Activated naive CD8-positive, alpha-beta T cell treated with anti-CD3 and anti-CD28 coated beads for 36 hours (primary cell): ENCODE data around the gene CACNA2D1. TPM values are rescaled to one million over a fixed set of nuclear protein-coding genes. Genes with fewer than 3 reads are reported as not detected.

Experiments
- DNase-seq: peaks from one replicate; pipeline ENCODE4 v3.0.0; 2021
- H3K27ac Mint-ChIP-seq: one replicate; pipeline ENCODE4 v1.8.0; 2022; ENCODE audit warnings: mild to moderate bottlenecking, moderate library complexity, mixed read lengths
- H3K27me3 Mint-ChIP-seq: one replicate; pipeline ENCODE4 v1.8.0; 2022; ENCODE audit warnings: mild to moderate bottlenecking, mixed read lengths
- H3K36me3 Mint-ChIP-seq: one replicate; pipeline ENCODE4 v1.8.0; 2021; ENCODE audit warnings: mild to moderate bottlenecking, mixed read lengths
- H3K4me1 Mint-ChIP-seq: one replicate; pipeline ENCODE4 v1.8.0; 2021; ENCODE audit warnings: mixed read lengths
- H3K4me3 Mint-ChIP-seq: one replicate; pipeline ENCODE4 v1.8.0; 2022; ENCODE audit warnings: mild to moderate bottlenecking, moderate library complexity, mixed read lengths
- H3K9me3 Mint-ChIP-seq: one replicate; pipeline ENCODE4 v1.8.0; 2022; ENCODE audit warnings: mixed read lengths
- total RNA-seq, 2 experiments: library from RNA; stranded (reverse); gene quantifications; one replicate each; pipeline ENCODE4 v1.2.3, GENCODE V29; 2021

The CACNA2D1 gene
- total RNA-seq, 2 experiments from 2014 or later: not detected

DNA sequence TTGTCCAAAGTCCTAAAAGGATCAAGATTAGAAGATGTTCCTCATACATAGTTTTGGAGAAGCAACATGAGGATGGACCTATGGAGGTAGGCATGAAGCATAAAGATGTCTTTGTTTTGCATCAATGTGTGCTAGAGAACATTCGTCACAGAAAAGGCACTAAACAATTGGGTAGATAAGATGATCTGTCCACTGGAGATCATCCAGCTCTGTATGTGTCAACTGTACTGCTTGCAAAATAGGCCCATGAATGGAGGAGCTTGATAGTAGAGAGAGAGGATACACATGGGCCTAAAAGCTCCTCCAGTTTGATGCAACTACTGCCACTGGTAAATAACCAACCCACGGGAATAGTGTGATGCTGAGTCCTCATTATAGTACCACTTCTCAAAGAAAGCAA is 387.3 kb downstream of the CACNA2D1 start:
- H3K4me1 Mint-ChIP-seq: no peaks in the 10 kb centered on the region
- H3K27me3 Mint-ChIP-seq: no peaks in the 10 kb centered on the region

GRCh38 chr7:82054544-82054943 is 389.0 kb downstream of the CACNA2D1 start:
- H3K4me1 Mint-ChIP-seq: no peaks in the 10 kb centered on the region
- no peak for DNase-seq
- H3K36me3 Mint-ChIP-seq: no peaks in the 10 kb centered on the region
- no peak overlapping the region for H3K4me3 Mint-ChIP-seq
- H3K9me3 Mint-ChIP-seq: no peaks in the 10 kb centered on the region
- H3K27ac Mint-ChIP-seq: no peak overlapping the region
- H3K27me3 Mint-ChIP-seq: no peaks in the 10 kb centered on the region

More for the DNA sequence above, 387.3 kb downstream of the CACNA2D1 start:
- Mint-ChIP-seq H3K27ac (no peak overlapping the region), H3K4me3 (no peak overlapping the region), H3K9me3 (no peaks in the 10 kb centered on the region), H3K36me3 (no peaks in the 10 kb centered on the region)
- no peak for DNase-seq

- no peak overlapping the region for H3K4me3 Mint-ChIP-seq
- H3K27me3 Mint-ChIP-seq: no peaks in the 10 kb centered on the region
- DNase-seq: no peak
- H3K27ac Mint-ChIP-seq: no peak overlapping the region
- no peaks in the 10 kb centered on the region for H3K9me3 Mint-ChIP-seq
- H3K4me1 Mint-ChIP-seq: no peaks in the 10 kb centered on the region
- H3K36me3 Mint-ChIP-seq: no peaks in the 10 kb centered on the region
These were observed 390.0 kb downstream of the CACNA2D1 start for GRCh38 chr7:82053453-82054032.

- Mint-ChIP-seq H3K4me1 (no peaks in the 10 kb centered on the region), H3K27ac (no peak overlapping the region), H3K9me3 (no peaks in the 10 kb centered on the region), H3K27me3 (no peaks in the 10 kb centered on the region), H3K36me3 (no peaks in the 10 kb centered on the region), H3K4me3 (no peak overlapping the region)
- DNase-seq: no peak
These were observed 392.0 kb downstream of the CACNA2D1 start for GRCh38 chr7:82051601-82052000.

GRCh38 chr7:82050792-82051191 is 392.8 kb downstream of the CACNA2D1 start:
- Mint-ChIP-seq H3K4me1 (no peaks in the 10 kb centered on the region), H3K4me3 (no peak overlapping the region), H3K36me3 (no peaks in the 10 kb centered on the region), H3K27me3 (no peaks in the 10 kb centered on the region), H3K27ac (no peak overlapping the region), H3K9me3 (no peaks in the 10 kb centered on the region)
- DNase-seq: no peak

GRCh38 chr7:82049891-82050533 is 393.6 kb downstream of the CACNA2D1 start:
- Mint-ChIP-seq H3K36me3 (no peaks in the 10 kb centered on the region), H3K9me3 (no peaks in the 10 kb centered on the region), H3K27ac (no peak overlapping the region), H3K4me1 (no peaks in the 10 kb centered on the region), H3K27me3 (no peaks in the 10 kb centered on the region), H3K4me3 (no peak overlapping the region)
- no peak for DNase-seq

GRCh38 chr7:82049442-82049841 is 394.1 kb downstream of the CACNA2D1 start:
- H3K9me3 Mint-ChIP-seq: no peaks in the 10 kb centered on the region
- H3K27me3 Mint-ChIP-seq: no peaks in the 10 kb centered on the region
- H3K27ac Mint-ChIP-seq: no peak overlapping the region
- no peaks in the 10 kb centered on the region for H3K36me3 Mint-ChIP-seq
- no peak for DNase-seq
- no peaks in the 10 kb centered on the region for H3K4me1 Mint-ChIP-seq
- no peak overlapping the region for H3K4me3 Mint-ChIP-seq

- Mint-ChIP-seq H3K27ac (no peak overlapping the region), H3K4me1 (no peaks in the 10 kb centered on the region), H3K9me3 (no peaks in the 10 kb centered on the region), H3K27me3 (no peaks in the 10 kb centered on the region), H3K36me3 (no peaks in the 10 kb centered on the region), H3K4me3 (no peak overlapping the region)
- no peak for DNase-seq
These were observed 399.0 kb downstream of the CACNA2D1 start for GRCh38 chr7:82044497-82045080.

DNA sequence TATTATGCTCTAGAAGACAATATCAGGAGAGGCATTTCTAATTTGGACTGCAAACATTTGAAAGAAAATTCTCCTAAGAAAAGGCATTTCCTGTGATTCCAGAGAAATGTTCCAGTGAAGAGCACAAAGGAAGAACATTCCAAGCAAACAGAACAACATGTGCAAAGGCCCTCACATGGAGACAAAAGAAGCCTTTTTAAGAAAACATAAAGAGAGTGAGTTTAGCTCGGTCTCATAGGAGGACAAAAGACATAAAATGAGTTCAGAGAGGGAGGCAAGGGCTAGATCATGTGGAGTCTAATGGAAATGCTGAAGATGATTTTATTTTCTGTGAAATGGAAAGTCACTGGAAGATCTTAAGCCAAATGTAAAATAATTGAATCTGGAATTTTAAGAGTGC is 404.0 kb downstream of the CACNA2D1 start:
- H3K27me3 Mint-ChIP-seq: no peaks in the 10 kb centered on the region
- H3K4me1 Mint-ChIP-seq: no peaks in the 10 kb centered on the region
- no peak overlapping the region for H3K4me3 Mint-ChIP-seq
- H3K36me3 Mint-ChIP-seq: no peaks in the 10 kb centered on the region
- no peaks in the 10 kb centered on the region for H3K9me3 Mint-ChIP-seq
- DNase-seq: no peak
- no peak overlapping the region for H3K27ac Mint-ChIP-seq

- Mint-ChIP-seq H3K36me3 (no peaks in the 10 kb centered on the region), H3K9me3 (no peaks in the 10 kb centered on the region), H3K27me3 (no peaks in the 10 kb centered on the region), H3K27ac (no peak overlapping the region), H3K4me1 (no peaks in the 10 kb centered on the region), H3K4me3 (no peak overlapping the region)
- no peak for DNase-seq
These were observed 407.3 kb downstream of the CACNA2D1 start for GRCh38 chr7:82036146-82036886.

- DNase-seq: no peak
- H3K9me3 Mint-ChIP-seq: no peaks in the 10 kb centered on the region
- no peak overlapping the region for H3K4me3 Mint-ChIP-seq
- no peaks in the 10 kb centered on the region for H3K4me1 Mint-ChIP-seq
- H3K27ac Mint-ChIP-seq: no peak overlapping the region
- no peaks in the 10 kb centered on the region for H3K27me3 Mint-ChIP-seq
- H3K36me3 Mint-ChIP-seq: no peaks in the 10 kb centered on the region
These were observed 408.1 kb downstream of the CACNA2D1 start for GRCh38 chr7:82035456-82035855.

GRCh38 chr7:82032901-82033300 is 410.7 kb downstream of the CACNA2D1 start:
- no peaks in the 10 kb centered on the region for H3K27me3 Mint-ChIP-seq
- no peaks in the 10 kb centered on the region for H3K9me3 Mint-ChIP-seq
- no peaks in the 10 kb centered on the region for H3K4me1 Mint-ChIP-seq
- DNase-seq: no peak
- H3K4me3 Mint-ChIP-seq: no peak overlapping the region
- H3K27ac Mint-ChIP-seq: no peak overlapping the region
- no peaks in the 10 kb centered on the region for H3K36me3 Mint-ChIP-seq

DNA sequence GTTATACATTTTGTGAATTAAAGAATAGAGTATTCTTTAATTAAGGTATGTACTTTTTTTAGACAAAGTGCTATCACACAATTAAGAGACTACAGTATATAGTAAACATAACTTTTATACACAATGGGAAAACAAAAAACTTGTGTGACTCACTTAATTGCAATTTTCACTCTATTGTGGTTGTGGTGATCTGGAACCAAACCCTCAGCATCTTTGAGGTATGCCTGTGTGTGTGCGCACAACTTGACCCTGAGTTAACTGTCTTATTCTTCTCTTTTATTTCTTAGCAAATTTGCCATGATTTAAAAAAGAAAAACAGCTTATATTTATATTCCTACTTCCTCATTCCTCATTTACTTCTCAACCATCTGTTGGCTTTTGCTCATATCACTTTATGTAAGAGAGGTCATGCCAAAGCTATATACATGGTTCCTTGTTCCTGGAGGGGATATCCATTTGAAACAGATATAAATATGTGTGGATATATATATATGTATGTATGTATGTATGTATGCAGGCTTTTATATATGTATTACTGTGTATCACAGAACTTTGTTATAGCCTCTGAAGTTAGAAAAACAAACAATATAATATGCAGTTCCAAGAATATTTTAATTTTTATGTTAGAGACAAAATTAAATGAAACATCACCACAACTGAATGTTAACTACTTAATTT is 414.2 kb downstream of the CACNA2D1 start:
- H3K4me3 Mint-ChIP-seq: no peak overlapping the region
- H3K27me3 Mint-ChIP-seq: no peaks in the 10 kb centered on the region
- H3K4me1 Mint-ChIP-seq: no peaks in the 10 kb centered on the region
- H3K36me3 Mint-ChIP-seq: no peaks in the 10 kb centered on the region
- H3K9me3 Mint-ChIP-seq: no peaks in the 10 kb centered on the region
- DNase-seq: no peak
- H3K27ac Mint-ChIP-seq: no peak overlapping the region

DNA sequence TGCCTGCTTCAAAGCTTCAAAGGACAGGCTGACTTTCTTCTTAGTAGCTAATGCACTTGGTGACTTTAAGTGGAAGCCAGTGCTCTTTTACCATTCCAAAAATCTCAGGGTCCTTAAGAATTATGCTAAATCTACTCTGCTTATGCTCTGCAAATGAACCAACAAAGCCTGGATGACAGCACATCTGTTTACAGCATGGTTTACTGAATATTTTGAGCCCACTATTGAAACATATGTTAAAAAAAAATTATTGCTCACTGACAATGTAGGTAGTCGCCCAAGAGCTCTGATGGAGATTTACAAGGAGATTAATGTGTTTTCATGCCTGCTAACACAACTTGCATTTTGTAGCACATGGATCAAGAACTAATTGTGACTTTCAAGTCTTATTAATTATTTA is 415.5 kb downstream of the CACNA2D1 start:
- no peak overlapping the region for H3K4me3 Mint-ChIP-seq
- peaks cover 3% of the 10 kb centered on the region for H3K27me3 Mint-ChIP-seq
- H3K27ac Mint-ChIP-seq: no peak overlapping the region
- no peaks in the 10 kb centered on the region for H3K36me3 Mint-ChIP-seq
- no peak for DNase-seq
- H3K4me1 Mint-ChIP-seq: no peaks in the 10 kb centered on the region
- no peaks in the 10 kb centered on the region for H3K9me3 Mint-ChIP-seq

DNA sequence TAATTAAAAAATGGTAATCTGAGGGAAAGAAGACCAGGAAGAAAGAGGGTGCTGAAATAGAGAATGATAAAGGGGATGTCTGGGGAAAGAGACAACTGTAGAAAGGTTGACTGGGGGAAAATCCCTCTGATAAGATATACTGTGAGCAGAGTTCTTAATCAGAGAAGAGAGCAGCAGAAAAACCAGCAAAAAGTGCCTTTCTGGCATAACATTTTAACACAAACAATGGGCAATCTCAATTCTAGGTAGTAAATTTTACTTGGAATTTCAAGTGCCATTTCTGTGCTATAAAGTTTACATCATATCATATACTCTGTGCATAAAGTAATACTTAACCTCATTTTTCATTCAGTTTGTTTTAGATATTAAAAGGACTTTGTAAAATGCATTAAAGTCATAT is 421.9 kb downstream of the CACNA2D1 start:
- H3K27ac Mint-ChIP-seq: no peak overlapping the region
- peaks cover 3% of the 10 kb centered on the region for H3K27me3 Mint-ChIP-seq
- H3K9me3 Mint-ChIP-seq: no peaks in the 10 kb centered on the region
- no peak overlapping the region for H3K4me3 Mint-ChIP-seq
- H3K36me3 Mint-ChIP-seq: no peaks in the 10 kb centered on the region
- DNase-seq: no peak
- H3K4me1 Mint-ChIP-seq: no peaks in the 10 kb centered on the region
